ENCODE data around the gene PAQR6. TPM values are rescaled to one million over a fixed set of nuclear protein-coding genes. Genes with fewer than 3 reads are reported as not detected.

PAQR6 gene
- total RNA-seq, 1 donor from 2014 or later = 10.8 TPM

DNA sequence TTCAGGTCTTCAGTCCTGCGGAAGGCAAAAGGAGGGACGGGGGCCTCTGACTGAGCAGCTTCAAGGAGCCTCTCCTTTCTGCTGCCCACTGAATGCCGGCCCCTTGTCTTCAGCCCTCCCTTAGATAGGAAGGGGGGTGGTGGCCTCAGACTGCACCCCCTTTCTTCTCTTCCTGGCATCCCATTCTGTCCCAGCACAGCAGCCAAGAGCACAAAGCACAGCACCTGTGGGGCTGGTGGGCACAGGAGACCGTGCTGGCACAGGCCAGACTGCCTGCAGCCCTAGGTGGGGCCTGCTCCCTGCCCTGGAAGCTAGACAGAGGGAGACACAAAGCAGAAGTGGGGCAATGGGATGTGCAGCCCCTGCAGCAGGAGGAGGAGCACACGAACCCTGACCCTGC lies 1.7 kb upstream of the PAQR6 start:
- no peak for DNase-seq
- H3K36me3 Mint-ChIP-seq (ENCODE audit: unreplicated experiment) = no peaks in the 10 kb centered on the region

DNA sequence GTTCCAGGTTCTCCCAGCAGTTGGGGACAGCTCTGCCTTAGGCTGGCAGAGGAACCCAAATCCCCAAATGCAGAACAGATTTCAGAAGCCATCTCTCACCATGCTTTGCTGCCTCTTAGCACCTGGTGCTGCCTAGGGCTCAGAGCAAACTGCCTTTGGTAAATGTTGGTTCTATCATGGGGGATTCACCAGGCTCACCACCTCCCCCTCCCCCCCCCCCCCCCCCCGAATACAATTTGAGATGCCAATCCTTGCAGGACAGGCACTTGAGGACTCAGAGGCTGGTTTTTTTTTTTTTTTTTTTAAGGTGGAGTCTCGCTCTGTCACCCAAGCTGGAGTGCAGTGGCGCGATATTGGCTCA lies 447 bp upstream of the PAQR6 start:
- no peak for DNase-seq
- no peak overlapping the region for H3K27ac Mint-ChIP-seq (ENCODE audit: unreplicated experiment)
- H3K36me3 Mint-ChIP-seq (ENCODE audit: unreplicated experiment) = no peaks in the 10 kb centered on the region
- peaks cover 16% of the 10 kb centered on the region for H3K27me3 Mint-ChIP-seq (ENCODE audit: unreplicated experiment)
- peaks cover 10% of the 10 kb centered on the region for H3K9me3 Mint-ChIP-seq (ENCODE audit: unreplicated experiment)
- TF ChIP-seq, protein P1, sequence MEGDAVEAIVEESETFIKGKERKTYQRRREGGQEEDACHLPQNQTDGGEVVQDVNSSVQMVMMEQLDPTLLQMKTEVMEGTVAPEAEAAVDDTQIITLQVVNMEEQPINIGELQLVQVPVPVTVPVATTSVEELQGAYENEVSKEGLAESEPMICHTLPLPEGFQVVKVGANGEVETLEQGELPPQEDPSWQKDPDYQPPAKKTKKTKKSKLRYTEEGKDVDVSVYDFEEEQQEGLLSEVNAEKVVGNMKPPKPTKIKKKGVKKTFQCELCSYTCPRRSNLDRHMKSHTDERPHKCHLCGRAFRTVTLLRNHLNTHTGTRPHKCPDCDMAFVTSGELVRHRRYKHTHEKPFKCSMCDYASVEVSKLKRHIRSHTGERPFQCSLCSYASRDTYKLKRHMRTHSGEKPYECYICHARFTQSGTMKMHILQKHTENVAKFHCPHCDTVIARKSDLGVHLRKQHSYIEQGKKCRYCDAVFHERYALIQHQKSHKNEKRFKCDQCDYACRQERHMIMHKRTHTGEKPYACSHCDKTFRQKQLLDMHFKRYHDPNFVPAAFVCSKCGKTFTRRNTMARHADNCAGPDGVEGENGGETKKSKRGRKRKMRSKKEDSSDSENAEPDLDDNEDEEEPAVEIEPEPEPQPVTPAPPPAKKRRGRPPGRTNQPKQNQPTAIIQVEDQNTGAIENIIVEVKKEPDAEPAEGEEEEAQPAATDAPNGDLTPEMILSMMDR (IDR thresholded peaks at IDR 0.05; ENCODE audit: partially characterized antibody, unreplicated experiment) = no peak
- no peak overlapping the region for H3K4me3 Mint-ChIP-seq (ENCODE audit: unreplicated experiment)
- peaks cover 30% of the 10 kb centered on the region for H3K4me1 Mint-ChIP-seq (ENCODE audit: low read depth, unreplicated experiment)

More for the DNA sequence above, 1.7 kb upstream of the PAQR6 start:
- TF ChIP-seq, protein P1 (IDR thresholded peaks at IDR 0.05; ENCODE audit: partially characterized antibody, unreplicated experiment) = no peak
- Mint-ChIP-seq H3K9me3 (ENCODE audit: unreplicated experiment) (peaks cover 14% of the 10 kb centered on the region), H3K27ac (ENCODE audit: unreplicated experiment) (peak overlapping the region; percentile 33), H3K4me1 (ENCODE audit: low read depth, unreplicated experiment) (peaks cover 39% of the 10 kb centered on the region), H3K4me3 (ENCODE audit: unreplicated experiment) (no peak overlapping the region), H3K27me3 (ENCODE audit: unreplicated experiment) (peaks cover 15% of the 10 kb centered on the region)

DNA sequence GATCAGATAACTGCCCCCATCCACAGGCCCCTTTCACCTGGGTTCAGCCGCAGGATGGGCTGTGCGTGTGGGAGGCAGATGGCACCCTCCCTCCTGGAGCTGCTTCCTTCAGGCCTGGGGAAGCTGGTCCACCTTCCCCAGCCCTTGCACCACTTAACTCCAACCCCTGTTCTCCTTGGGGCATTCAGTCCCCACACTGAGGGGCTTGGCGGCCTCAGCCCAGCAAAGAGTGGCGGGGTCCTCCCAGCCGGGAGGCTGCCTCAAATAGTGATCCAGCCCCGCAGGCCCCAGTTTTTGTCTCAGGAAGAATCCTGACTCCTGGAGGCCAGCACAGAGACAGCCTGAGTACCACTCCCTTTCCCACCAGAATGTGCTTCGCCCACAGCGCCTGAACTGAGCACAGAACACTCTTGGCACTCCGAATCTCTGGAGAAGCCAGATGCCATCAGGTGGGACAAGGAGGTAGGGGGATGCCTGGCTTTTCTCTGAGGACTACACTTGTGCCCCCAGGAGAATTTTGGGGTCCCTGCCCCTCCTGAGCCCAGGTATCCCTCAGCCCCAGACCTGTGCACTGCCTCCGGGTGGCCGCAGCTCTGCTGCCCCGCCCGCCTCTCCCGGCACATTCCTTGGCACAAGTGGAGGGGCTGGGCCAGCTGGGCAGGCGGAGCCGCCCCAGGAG lies 936 bp downstream of the PAQR6 start:
- Mint-ChIP-seq H3K4me1 (ENCODE audit: low read depth, unreplicated experiment) (peaks cover 17% of the 10 kb centered on the region), H3K4me3 (ENCODE audit: unreplicated experiment) (no peak overlapping the region), H3K36me3 (ENCODE audit: unreplicated experiment) (no peaks in the 10 kb centered on the region), H3K9me3 (ENCODE audit: unreplicated experiment) (peaks cover 8% of the 10 kb centered on the region), H3K27ac (ENCODE audit: unreplicated experiment) (no peak overlapping the region), H3K27me3 (ENCODE audit: unreplicated experiment) (peaks cover 19% of the 10 kb centered on the region)
- no peak for DNase-seq
- TF ChIP-seq, protein P1 (IDR thresholded peaks at IDR 0.05; ENCODE audit: partially characterized antibody, unreplicated experiment) = no peak

DNA sequence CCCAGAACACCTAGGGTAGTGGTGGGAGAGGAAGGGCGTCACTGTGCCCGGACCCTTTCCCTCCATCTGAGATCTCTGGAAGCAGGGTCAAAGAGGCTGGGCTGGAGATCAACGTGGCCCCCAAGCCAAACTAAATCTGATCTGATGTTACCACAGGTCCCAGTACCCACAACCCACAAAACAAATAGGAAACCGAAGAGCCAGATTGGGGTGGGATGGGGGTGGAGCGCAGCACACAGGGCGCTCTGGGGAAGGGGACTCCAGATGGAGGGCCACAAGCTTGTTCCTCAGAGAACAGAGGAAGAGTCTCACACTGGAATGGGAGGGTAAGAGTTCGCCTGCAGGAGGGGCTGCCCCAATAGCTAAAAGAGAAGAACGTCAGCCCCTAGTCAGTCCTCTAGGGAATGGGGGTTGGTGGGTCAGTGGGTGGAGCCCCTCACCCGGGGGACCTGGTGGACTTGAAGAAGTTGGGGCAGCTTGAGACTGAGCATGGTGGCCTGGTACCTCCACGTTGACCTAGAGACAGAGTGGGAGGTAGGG lies 1.5 kb downstream of the PAQR6 start:
- peaks cover 3% of the 10 kb centered on the region for H3K9me3 Mint-ChIP-seq (ENCODE audit: unreplicated experiment)
- H3K27me3 Mint-ChIP-seq (ENCODE audit: unreplicated experiment) = peaks cover 15% of the 10 kb centered on the region
- peaks cover 12% of the 10 kb centered on the region for H3K4me1 Mint-ChIP-seq (ENCODE audit: low read depth, unreplicated experiment)
- TF ChIP-seq, protein P1 (IDR thresholded peaks at IDR 0.05; ENCODE audit: partially characterized antibody, unreplicated experiment) = no peak
- no peak overlapping the region for H3K27ac Mint-ChIP-seq (ENCODE audit: unreplicated experiment)
- H3K36me3 Mint-ChIP-seq (ENCODE audit: unreplicated experiment) = no peaks in the 10 kb centered on the region
- no peak for DNase-seq
- no peak overlapping the region for H3K4me3 Mint-ChIP-seq (ENCODE audit: unreplicated experiment)
